ENCODE results near the gene KRTAP25-1.

KRTAP25-1 gene

GRCh38 chr21:30306884-30307283 is 17.6 kb upstream of the KRTAP25-1 start:
- no peak overlapping the region for H3K9ac ChIP-seq (ENCODE audit: low read length in 2 of 2)
- no peaks in the 10 kb centered on the region for H3K27me3 ChIP-seq (ENCODE audit: control insufficient read depth in 1 of 2, insufficient read depth in 2 of 2, low read length in 2 of 2)
- H3K4me1 ChIP-seq (ENCODE audit: control insufficient read depth, insufficient read depth, low read length): no peaks in the 10 kb centered on the region
- no peak overlapping the region for H3K4me3 ChIP-seq (ENCODE audit: low read length in 2 of 2)
- H3K9me3 ChIP-seq (ENCODE audit: control insufficient read depth in 2 of 2, low read length in 2 of 2): no peaks in the 10 kb centered on the region
- H3K27ac ChIP-seq (ENCODE audit: low read length): no peak overlapping the region
- H3K36me3 ChIP-seq (ENCODE audit: control insufficient read depth in 2 of 2, insufficient read depth in 2 of 2, low read length in 2 of 2): no peaks in the 10 kb centered on the region

- no peaks in the 10 kb centered on the region for H3K27me3 ChIP-seq (ENCODE audit: control insufficient read depth in 1 of 2, insufficient read depth in 2 of 2, low read length in 2 of 2)
- H3K9me3 ChIP-seq (ENCODE audit: control insufficient read depth in 2 of 2, low read length in 2 of 2): no peaks in the 10 kb centered on the region
- H3K9ac ChIP-seq (ENCODE audit: low read length in 2 of 2): no peak overlapping the region
- no peak overlapping the region for H3K4me3 ChIP-seq (ENCODE audit: low read length in 2 of 2)
- no peaks in the 10 kb centered on the region for H3K36me3 ChIP-seq (ENCODE audit: control insufficient read depth in 2 of 2, insufficient read depth in 2 of 2, low read length in 2 of 2)
- H3K4me1 ChIP-seq (ENCODE audit: control insufficient read depth, insufficient read depth, low read length): no peaks in the 10 kb centered on the region
- no peak overlapping the region for H3K27ac ChIP-seq (ENCODE audit: low read length)
These were observed 15.8 kb upstream of the KRTAP25-1 start for GRCh38 chr21:30305136-30305535.

- Histone ChIP-seq H3K4me1 (ENCODE audit: control insufficient read depth, insufficient read depth, low read length) (no peaks in the 10 kb centered on the region), H3K9me3 (ENCODE audit: control insufficient read depth in 2 of 2, low read length in 2 of 2) (no peaks in the 10 kb centered on the region), H3K27me3 (ENCODE audit: control insufficient read depth in 1 of 2, insufficient read depth in 2 of 2, low read length in 2 of 2) (no peaks in the 10 kb centered on the region), H3K9ac (ENCODE audit: low read length in 2 of 2) (no peak within 1 kb of the TSS), H3K4me3 (ENCODE audit: low read length in 2 of 2) (no peak within 1 kb of the TSS), H3K36me3 (ENCODE audit: control insufficient read depth in 2 of 2, insufficient read depth in 2 of 2, low read length in 2 of 2) (no peaks in the 10 kb centered on the region), H3K27ac (ENCODE audit: low read length) (no peak within 1 kb of the TSS)
These were observed 6.5 kb downstream of the KRTAP25-1 start, which contains the start of gene KRTAP24-1 for GRCh38 chr21:30282850-30283249. TSS of gene KRTAP24-1 (minus strand) at chr21:30282950. CDS start at chr21:30282932, 18 bp downstream.

GRCh38 chr21:30271611-30272010 is 17.7 kb downstream of the KRTAP25-1 start:
- no peak overlapping the region for H3K4me3 ChIP-seq (ENCODE audit: low read length in 2 of 2)
- H3K36me3 ChIP-seq (ENCODE audit: control insufficient read depth in 2 of 2, insufficient read depth in 2 of 2, low read length in 2 of 2): no peaks in the 10 kb centered on the region
- no peak overlapping the region for H3K9ac ChIP-seq (ENCODE audit: low read length in 2 of 2)
- H3K27me3 ChIP-seq (ENCODE audit: control insufficient read depth in 1 of 2, insufficient read depth in 2 of 2, low read length in 2 of 2): no peaks in the 10 kb centered on the region
- H3K4me1 ChIP-seq (ENCODE audit: control insufficient read depth, insufficient read depth, low read length): no peaks in the 10 kb centered on the region
- no peaks in the 10 kb centered on the region for H3K9me3 ChIP-seq (ENCODE audit: control insufficient read depth in 2 of 2, low read length in 2 of 2)
- H3K27ac ChIP-seq (ENCODE audit: low read length): no peak overlapping the region

- Histone ChIP-seq H3K9me3 (ENCODE audit: control insufficient read depth in 2 of 2, low read length in 2 of 2) (no peaks in the 10 kb centered on the region), H3K4me1 (ENCODE audit: control insufficient read depth, insufficient read depth, low read length) (no peaks in the 10 kb centered on the region), H3K27ac (ENCODE audit: low read length) (no peak overlapping the region), H3K4me3 (ENCODE audit: low read length in 2 of 2) (no peak overlapping the region), H3K36me3 (ENCODE audit: control insufficient read depth in 2 of 2, insufficient read depth in 2 of 2, low read length in 2 of 2) (no peaks in the 10 kb centered on the region), H3K27me3 (ENCODE audit: control insufficient read depth in 1 of 2, insufficient read depth in 2 of 2, low read length in 2 of 2) (no peaks in the 10 kb centered on the region), H3K9ac (ENCODE audit: low read length in 2 of 2) (no peak overlapping the region)
These were observed 18.2 kb downstream of the KRTAP25-1 start for GRCh38 chr21:30271156-30271555.

GRCh38 chr21:30269803-30270530 is 19.3 kb downstream of the KRTAP25-1 start:
- H3K36me3 ChIP-seq (ENCODE audit: control insufficient read depth in 2 of 2, insufficient read depth in 2 of 2, low read length in 2 of 2): no peaks in the 10 kb centered on the region

GRCh38 chr21:30268608-30269197 is 20.6 kb downstream of the KRTAP25-1 start:
- Histone ChIP-seq H3K9ac (ENCODE audit: low read length in 2 of 2) (no peak overlapping the region), H3K27ac (ENCODE audit: low read length) (no peak overlapping the region), H3K9me3 (ENCODE audit: control insufficient read depth in 2 of 2, low read length in 2 of 2) (no peaks in the 10 kb centered on the region), H3K4me3 (ENCODE audit: low read length in 2 of 2) (no peak overlapping the region), H3K27me3 (ENCODE audit: control insufficient read depth in 1 of 2, insufficient read depth in 2 of 2, low read length in 2 of 2) (no peaks in the 10 kb centered on the region), H3K4me1 (ENCODE audit: control insufficient read depth, insufficient read depth, low read length) (no peaks in the 10 kb centered on the region), H3K36me3 (ENCODE audit: control insufficient read depth in 2 of 2, insufficient read depth in 2 of 2, low read length in 2 of 2) (no peaks in the 10 kb centered on the region)

More at GRCh38 chr21:30269803-30270530, 19.3 kb downstream of the KRTAP25-1 start:
- H3K4me3 ChIP-seq (ENCODE audit: low read length in 2 of 2): no peak overlapping the region
- H3K9me3 ChIP-seq (ENCODE audit: control insufficient read depth in 2 of 2, low read length in 2 of 2): no peaks in the 10 kb centered on the region
- H3K27me3 ChIP-seq (ENCODE audit: control insufficient read depth in 1 of 2, insufficient read depth in 2 of 2, low read length in 2 of 2): no peaks in the 10 kb centered on the region
- H3K4me1 ChIP-seq (ENCODE audit: control insufficient read depth, insufficient read depth, low read length): no peaks in the 10 kb centered on the region
- no peak overlapping the region for H3K9ac ChIP-seq (ENCODE audit: low read length in 2 of 2)
- H3K27ac ChIP-seq (ENCODE audit: low read length): no peak overlapping the region

GRCh38 chr21:30257773-30258172 is 31.5 kb downstream of the KRTAP25-1 start:
- Histone ChIP-seq H3K27me3 (ENCODE audit: control insufficient read depth in 1 of 2, insufficient read depth in 2 of 2, low read length in 2 of 2) (no peaks in the 10 kb centered on the region), H3K4me3 (ENCODE audit: low read length in 2 of 2) (no peak overlapping the region), H3K9ac (ENCODE audit: low read length in 2 of 2) (no peak overlapping the region), H3K4me1 (ENCODE audit: control insufficient read depth, insufficient read depth, low read length) (no peaks in the 10 kb centered on the region), H3K9me3 (ENCODE audit: control insufficient read depth in 2 of 2, low read length in 2 of 2) (no peaks in the 10 kb centered on the region), H3K36me3 (ENCODE audit: control insufficient read depth in 2 of 2, insufficient read depth in 2 of 2, low read length in 2 of 2) (no peaks in the 10 kb centered on the region), H3K27ac (ENCODE audit: low read length) (no peak overlapping the region)

GRCh38 chr21:30256100-30256499 is 33.2 kb downstream of the KRTAP25-1 start:
- Histone ChIP-seq H3K9me3 (ENCODE audit: control insufficient read depth in 2 of 2, low read length in 2 of 2) (no peaks in the 10 kb centered on the region), H3K36me3 (ENCODE audit: control insufficient read depth in 2 of 2, insufficient read depth in 2 of 2, low read length in 2 of 2) (no peaks in the 10 kb centered on the region), H3K4me3 (ENCODE audit: low read length in 2 of 2) (no peak overlapping the region), H3K27ac (ENCODE audit: low read length) (no peak overlapping the region), H3K4me1 (ENCODE audit: control insufficient read depth, insufficient read depth, low read length) (no peaks in the 10 kb centered on the region), H3K9ac (ENCODE audit: low read length in 2 of 2) (no peak overlapping the region), H3K27me3 (ENCODE audit: control insufficient read depth in 1 of 2, insufficient read depth in 2 of 2, low read length in 2 of 2) (no peaks in the 10 kb centered on the region)

- Histone ChIP-seq H3K4me1 (ENCODE audit: control insufficient read depth, insufficient read depth, low read length) (no peaks in the 10 kb centered on the region), H3K27me3 (ENCODE audit: control insufficient read depth in 1 of 2, insufficient read depth in 2 of 2, low read length in 2 of 2) (no peaks in the 10 kb centered on the region), H3K9ac (ENCODE audit: low read length in 2 of 2) (no peak overlapping the region), H3K27ac (ENCODE audit: low read length) (no peak overlapping the region), H3K4me3 (ENCODE audit: low read length in 2 of 2) (no peak overlapping the region), H3K9me3 (ENCODE audit: control insufficient read depth in 2 of 2, low read length in 2 of 2) (no peaks in the 10 kb centered on the region), H3K36me3 (ENCODE audit: control insufficient read depth in 2 of 2, insufficient read depth in 2 of 2, low read length in 2 of 2) (no peaks in the 10 kb centered on the region)
These were observed 33.6 kb downstream of the KRTAP25-1 start for GRCh38 chr21:30255679-30256078.

GRCh38 chr21:30251781-30252180 is 37.5 kb downstream of the KRTAP25-1 start:
- H3K27ac ChIP-seq (ENCODE audit: low read length): no peak overlapping the region
- no peak overlapping the region for H3K9ac ChIP-seq (ENCODE audit: low read length in 2 of 2)
- H3K4me1 ChIP-seq (ENCODE audit: control insufficient read depth, insufficient read depth, low read length): no peaks in the 10 kb centered on the region
- no peaks in the 10 kb centered on the region for H3K27me3 ChIP-seq (ENCODE audit: control insufficient read depth in 1 of 2, insufficient read depth in 2 of 2, low read length in 2 of 2)
- H3K9me3 ChIP-seq (ENCODE audit: control insufficient read depth in 2 of 2, low read length in 2 of 2): no peaks in the 10 kb centered on the region
- H3K36me3 ChIP-seq (ENCODE audit: control insufficient read depth in 2 of 2, insufficient read depth in 2 of 2, low read length in 2 of 2): no peaks in the 10 kb centered on the region
- H3K4me3 ChIP-seq (ENCODE audit: low read length in 2 of 2): no peak overlapping the region

Data from stomach smooth muscle (tissue), 2 donors.